ENCODE results near the gene GCAT. TPM values are rescaled to one million over a fixed set of nuclear protein-coding genes. Genes with fewer than 3 reads are reported as not detected.
A peak's percentile ranks its signal among the peaks of the same experiment; 100 is the strongest.

The GCAT gene
- total RNA-seq, 2 donors from 2014 or later, result 31.6 to 42.5 TPM

- DNase-seq, result peak in 2 of 4 donors; percentile 39 to 43
- peaks cover 20% of the 10 kb centered on the region for H3K4me1 ChIP-seq
- H3K27me3 ChIP-seq, result no peaks in the 10 kb centered on the region
- no peaks in the 10 kb centered on the region for H3K36me3 ChIP-seq (replicated peaks in 1 of 2; ENCODE audit: insufficient read depth in 1 of 2, low read depth in 2 of 2)
- TF ChIP-seq POLR2A (IDR thresholded peaks at IDR 0.05), result no peak
- TF ChIP-seq, protein P1, sequence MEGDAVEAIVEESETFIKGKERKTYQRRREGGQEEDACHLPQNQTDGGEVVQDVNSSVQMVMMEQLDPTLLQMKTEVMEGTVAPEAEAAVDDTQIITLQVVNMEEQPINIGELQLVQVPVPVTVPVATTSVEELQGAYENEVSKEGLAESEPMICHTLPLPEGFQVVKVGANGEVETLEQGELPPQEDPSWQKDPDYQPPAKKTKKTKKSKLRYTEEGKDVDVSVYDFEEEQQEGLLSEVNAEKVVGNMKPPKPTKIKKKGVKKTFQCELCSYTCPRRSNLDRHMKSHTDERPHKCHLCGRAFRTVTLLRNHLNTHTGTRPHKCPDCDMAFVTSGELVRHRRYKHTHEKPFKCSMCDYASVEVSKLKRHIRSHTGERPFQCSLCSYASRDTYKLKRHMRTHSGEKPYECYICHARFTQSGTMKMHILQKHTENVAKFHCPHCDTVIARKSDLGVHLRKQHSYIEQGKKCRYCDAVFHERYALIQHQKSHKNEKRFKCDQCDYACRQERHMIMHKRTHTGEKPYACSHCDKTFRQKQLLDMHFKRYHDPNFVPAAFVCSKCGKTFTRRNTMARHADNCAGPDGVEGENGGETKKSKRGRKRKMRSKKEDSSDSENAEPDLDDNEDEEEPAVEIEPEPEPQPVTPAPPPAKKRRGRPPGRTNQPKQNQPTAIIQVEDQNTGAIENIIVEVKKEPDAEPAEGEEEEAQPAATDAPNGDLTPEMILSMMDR (IDR thresholded peaks at IDR 0.05), result no peak
- intact Hi-C loops (cut with DNase I), result loop anchor here (5.0 to 10.0 kb wide), 2 partner anchors 44 to 137 kb away; no protein-coding TSS in a partner anchor
- ATAC-seq, result no peak
- WGBS, 2 donors, result 64 to 71% methylated on average over 10 to 13 of the region's 13 CpGs
- H3K4me3 ChIP-seq, result no peak overlapping the region
- no peak overlapping the region for H3K27ac ChIP-seq
- H3K9me3 ChIP-seq, result no peaks in the 10 kb centered on the region
Measured at GRCh38 chr22:37781434-37782059, 26.2 kb upstream of the GCAT start.

DNA sequence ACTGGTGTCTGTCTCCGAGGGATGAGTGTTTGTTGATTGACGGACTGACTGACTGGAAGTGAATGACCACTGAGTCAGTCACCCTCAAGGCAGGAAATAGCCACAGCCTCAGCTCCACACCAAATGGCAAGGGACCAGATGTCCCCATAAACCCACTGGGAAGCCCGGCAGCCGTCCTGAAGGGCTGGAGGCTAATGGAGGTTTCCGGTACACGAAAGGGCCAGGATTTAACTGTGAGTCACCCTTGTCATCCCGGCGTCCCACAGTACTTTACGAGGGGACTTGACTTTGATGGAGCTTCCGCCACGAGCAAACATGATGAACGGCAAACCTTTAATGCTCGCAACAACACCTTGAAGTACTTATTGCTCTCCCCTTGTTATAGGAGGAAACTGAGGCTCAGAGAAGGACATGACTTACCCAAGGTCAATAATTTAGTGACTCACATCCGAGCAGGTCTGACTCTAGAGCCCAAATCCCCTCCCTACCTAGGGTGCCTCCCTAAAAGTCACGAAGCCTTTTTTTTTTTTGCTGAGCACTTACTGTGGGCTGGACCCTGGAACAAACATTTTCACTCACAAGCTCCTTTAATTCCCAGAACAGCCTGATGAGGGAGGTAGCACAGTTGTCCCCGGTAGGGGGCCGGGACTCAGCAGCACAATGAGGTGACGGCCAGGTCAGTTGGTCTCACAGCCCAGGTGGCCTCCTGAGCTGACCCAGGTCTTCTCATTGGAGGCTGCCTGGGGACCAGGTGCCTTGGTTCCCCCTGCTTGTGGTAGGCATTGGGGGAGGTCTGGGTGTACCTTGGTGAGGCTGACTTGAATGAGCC, 25.2 kb upstream of the GCAT start:
- ATAC-seq (no peak), DNase-seq (no peak)
- Histone ChIP-seq H3K36me3 (replicated peaks in 1 of 2; ENCODE audit: insufficient read depth in 1 of 2, low read depth in 2 of 2) (no peaks in the 10 kb centered on the region), H3K27ac (no peak overlapping the region), H3K4me1 (peaks cover 10% of the 10 kb centered on the region), H3K27me3 (no peaks in the 10 kb centered on the region), H3K9me3 (no peaks in the 10 kb centered on the region), H3K4me3 (no peak overlapping the region)
- TF ChIP-seq POLR2A (IDR thresholded peaks at IDR 0.05), result no peak
- TF ChIP-seq, protein P1 (IDR thresholded peaks at IDR 0.05), result no peak
- WGBS, 2 donors, result 75 to 91% methylated on average over 11 to 18 of the region's 18 CpGs
- intact Hi-C loops (cut with DNase I), result loop anchor here (5.0 to 10.0 kb wide), 2 partner anchors 45 to 138 kb away; no protein-coding TSS in a partner anchor

GRCh38 chr22:37784829-37785495, 22.8 kb upstream of the GCAT start:
- Histone ChIP-seq H3K36me3 (replicated peaks in 1 of 2; ENCODE audit: insufficient read depth in 1 of 2, low read depth in 2 of 2) (no peaks in the 10 kb centered on the region), H3K27ac (no peak overlapping the region), H3K9me3 (no peaks in the 10 kb centered on the region), H3K27me3 (no peaks in the 10 kb centered on the region), H3K4me1 (peaks cover 6% of the 10 kb centered on the region), H3K4me3 (no peak overlapping the region)
- peak; percentile 33 for ATAC-seq
- WGBS, 2 donors, result 54 to 61% methylated on average over 9 to 11 of the region's 11 CpGs
- DNase-seq, result peak in 1 of 4 donors; percentile 63
- intact Hi-C loops (cut with DNase I), result loop anchor here (5.0 to 10.0 kb wide), 2 partner anchors 48 to 140 kb away; no protein-coding TSS in a partner anchor
- TF ChIP-seq, protein P1 (IDR thresholded peaks at IDR 0.05), result no peak
- no peak for TF ChIP-seq POLR2A (IDR thresholded peaks at IDR 0.05)

DNA sequence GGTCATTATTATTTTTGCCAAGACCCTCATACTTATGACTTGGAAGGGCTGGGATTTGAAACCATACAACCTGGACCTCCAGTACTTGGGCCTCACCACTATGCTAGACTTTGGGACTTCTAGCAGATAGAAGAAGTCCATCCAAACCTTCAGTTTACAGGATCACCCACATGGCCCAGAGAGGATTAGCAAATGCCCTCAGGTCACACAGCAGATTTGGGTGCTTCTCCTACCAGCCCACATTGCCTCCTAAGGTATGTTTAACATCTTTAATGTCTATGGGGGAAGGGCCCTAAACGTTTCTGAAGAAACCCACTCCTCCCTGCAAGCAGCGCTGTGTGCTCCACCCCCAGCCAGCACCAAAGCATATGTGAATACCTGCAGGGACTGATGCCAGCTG, 17.5 kb upstream of the GCAT start:
- TF ChIP-seq, protein P1 (IDR thresholded peaks at IDR 0.05), result no peak
- TF ChIP-seq POLR2A (IDR thresholded peaks at IDR 0.05), result no peak
- H3K27me3 ChIP-seq, result no peaks in the 10 kb centered on the region

More for the DNA sequence above, 17.5 kb upstream of the GCAT start:
- intact Hi-C loops (cut with DNase I), result no loop called here
- Histone ChIP-seq H3K4me1 (no peaks in the 10 kb centered on the region), H3K36me3 (replicated peaks in 1 of 2; ENCODE audit: insufficient read depth in 1 of 2, low read depth in 2 of 2) (no peaks in the 10 kb centered on the region), H3K27ac (no peak overlapping the region), H3K4me3 (no peak overlapping the region), H3K9me3 (no peaks in the 10 kb centered on the region)
- ATAC-seq, result no peak
- no peak for DNase-seq
- WGBS, 2 donors, result 46% methylated on average over 2 of the region's 2 CpGs; no CpG with 5 or more reads in 1 of the 2 donors

Measured in body of pancreas (tissue), 4 donors.